ENCODE results near the gene RHEB. TPM values are rescaled to one million over a fixed set of nuclear protein-coding genes. Genes with fewer than 3 reads are reported as not detected.

RHEB gene
- total and polyA plus RNA-seq, 5 donors, result 115 to 217 (median 125) TPM

- DNase-seq, result no peak
- H3K27me3 ChIP-seq (ENCODE audit: control insufficient read depth, insufficient read depth), result no peaks in the 10 kb centered on the region
- no peaks in the 10 kb centered on the region for H3K4me1 ChIP-seq (ENCODE audit: control insufficient read depth, insufficient read depth, low read length)
- WGBS, result 43% methylated on average over 11 of the region's 11 CpGs
- intact Hi-C loops (cut with DNase I), result no loop called here
- H3K27ac ChIP-seq (ENCODE audit: low read length), result no peak overlapping the region
- no peak overlapping the region for H3K4me3 ChIP-seq (ENCODE audit: low read length)
- H3K9me3 ChIP-seq (ENCODE audit: control insufficient read depth, low read length), result peaks cover 3% of the 10 kb centered on the region
- peak; percentile 47 to 51 for ATAC-seq
Observed at GRCh38 chr7:151416941-151417315, 102.8 kb downstream of the RHEB start.

- H3K27ac ChIP-seq (ENCODE audit: low read length), result no peak overlapping the region
- intact Hi-C loops (cut with DNase I), result no loop called here
- 63% methylated on average over 10 of the region's 10 CpGs for WGBS
- no peak for ATAC-seq
- H3K27me3 ChIP-seq (ENCODE audit: control insufficient read depth, insufficient read depth), result no peaks in the 10 kb centered on the region
- H3K4me1 ChIP-seq (ENCODE audit: control insufficient read depth, insufficient read depth, low read length), result no peaks in the 10 kb centered on the region
- H3K9me3 ChIP-seq (ENCODE audit: control insufficient read depth, low read length), result peaks cover 3% of the 10 kb centered on the region
- H3K4me3 ChIP-seq (ENCODE audit: low read length), result no peak overlapping the region
- DNase-seq, result no peak
Observed at GRCh38 chr7:151416112-151416940, 103.4 kb downstream of the RHEB start.

Small RNA genes within 50 kb of the gene (microRNA-seq; reads per million reads assigned to microRNA genes)
- 0 reads per million in 2 donors for gene MIR3907

Other genes with a start within 250 kb of the RHEB start
- 10 to 100 TPM; 33.3 to 42.4 (median 38.6) TPM for gene NUB1, start 178.1 kb downstream of the RHEB start, total RNA-seq
- 24.1 TPM for gene NUB1, start 178.1 kb downstream of the RHEB start, polyA plus RNA-seq
- under 1 TPM; 0.17 to 0.47 (median 0.17) TPM for gene WDR86, start 109.9 kb downstream of the RHEB start, total RNA-seq
- gene WDR86, start 109.9 kb downstream of the RHEB start, polyA plus RNA-seq, result 0.34 TPM
- under 1 TPM in 1 of 4 donors, not detected in 3; 0.11 TPM for gene CRYGN, start 79.8 kb downstream of the RHEB start, total RNA-seq
- 0.07 TPM for gene CRYGN, start 79.8 kb downstream of the RHEB start, polyA plus RNA-seq